ENCODE data around the gene ANKRD44. TPM values are rescaled to one million over a fixed set of nuclear protein-coding genes. Genes with fewer than 3 reads are reported as not detected.

Gene ANKRD44
- total RNA-seq, 1 experiment from 2014 or later = 7.8 TPM

- in situ Hi-C loops (cut with HindIII; ENCODE audit: low pct_unique_long_range_greater_than_20kb, low sequenced_read_pairs) = no loop called here
- ATAC-seq (no peak), DNase-seq (ENCODE audit: low read depth, low spot score) (no peak)
- H3K4me3 ChIP-seq (ENCODE audit: low read depth in 2 of 2, low read length in 2 of 2) = no peak overlapping the region
- H3K9me3 ChIP-seq (ENCODE audit: control insufficient read depth, insufficient read depth, low read depth, low read length) = no peaks in the 10 kb centered on the region
- no TSS peak for BruUV-seq (replicated peaks)
- no peaks in the 10 kb centered on the region for H3K36me3 ChIP-seq (ENCODE audit: control insufficient read depth, insufficient read depth, low read length)
- no peaks in the 10 kb centered on the region for H3K4me1 ChIP-seq (ENCODE audit: control insufficient read depth, insufficient read depth, low read length)
- ChIA-PET CTCF (no interaction called here), POLR2A (no interaction called here)
- TF ChIP-seq POLR2AphosphoS5 (IDR thresholded peaks at IDR 0.05; ENCODE audit: low read depth, low read length) = no peak
- TF ChIP-seq CTCF (IDR thresholded peaks at IDR 0.05) = no peak
- TF ChIP-seq SIN3A (IDR thresholded peaks at IDR 0.05; ENCODE audit: borderline replicate concordance, insufficient read depth, low read depth, low read length) = no peak
- TF ChIP-seq TCF7L2 (IDR thresholded peaks at IDR 0.05; ENCODE audit: low read depth, low read length) = no peak
- TF ChIP-seq, protein P1, sequence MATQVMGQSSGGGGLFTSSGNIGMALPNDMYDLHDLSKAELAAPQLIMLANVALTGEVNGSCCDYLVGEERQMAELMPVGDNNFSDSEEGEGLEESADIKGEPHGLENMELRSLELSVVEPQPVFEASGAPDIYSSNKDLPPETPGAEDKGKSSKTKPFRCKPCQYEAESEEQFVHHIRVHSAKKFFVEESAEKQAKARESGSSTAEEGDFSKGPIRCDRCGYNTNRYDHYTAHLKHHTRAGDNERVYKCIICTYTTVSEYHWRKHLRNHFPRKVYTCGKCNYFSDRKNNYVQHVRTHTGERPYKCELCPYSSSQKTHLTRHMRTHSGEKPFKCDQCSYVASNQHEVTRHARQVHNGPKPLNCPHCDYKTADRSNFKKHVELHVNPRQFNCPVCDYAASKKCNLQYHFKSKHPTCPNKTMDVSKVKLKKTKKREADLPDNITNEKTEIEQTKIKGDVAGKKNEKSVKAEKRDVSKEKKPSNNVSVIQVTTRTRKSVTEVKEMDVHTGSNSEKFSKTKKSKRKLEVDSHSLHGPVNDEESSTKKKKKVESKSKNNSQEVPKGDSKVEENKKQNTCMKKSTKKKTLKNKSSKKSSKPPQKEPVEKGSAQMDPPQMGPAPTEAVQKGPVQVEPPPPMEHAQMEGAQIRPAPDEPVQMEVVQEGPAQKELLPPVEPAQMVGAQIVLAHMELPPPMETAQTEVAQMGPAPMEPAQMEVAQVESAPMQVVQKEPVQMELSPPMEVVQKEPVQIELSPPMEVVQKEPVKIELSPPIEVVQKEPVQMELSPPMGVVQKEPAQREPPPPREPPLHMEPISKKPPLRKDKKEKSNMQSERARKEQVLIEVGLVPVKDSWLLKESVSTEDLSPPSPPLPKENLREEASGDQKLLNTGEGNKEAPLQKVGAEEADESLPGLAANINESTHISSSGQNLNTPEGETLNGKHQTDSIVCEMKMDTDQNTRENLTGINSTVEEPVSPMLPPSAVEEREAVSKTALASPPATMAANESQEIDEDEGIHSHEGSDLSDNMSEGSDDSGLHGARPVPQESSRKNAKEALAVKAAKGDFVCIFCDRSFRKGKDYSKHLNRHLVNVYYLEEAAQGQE (IDR thresholded peaks at IDR 0.05; ENCODE audit: insufficient read depth in 1 of 2, low read depth in 2 of 2, low read length in 1 of 2) = no peak
- no peaks in the 10 kb centered on the region for H3K27me3 ChIP-seq (ENCODE audit: control insufficient read depth, insufficient read depth, low read length)
- no peak overlapping the region for H3K27ac ChIP-seq (ENCODE audit: low read length)
- intact Hi-C loops (cut with micrococcal nuclease; ENCODE audit: unreplicated experiment) = no loop called here
These were observed 348.3 kb downstream of the ANKRD44 start for GRCh38 chr2:196962325-196962724.

DNA sequence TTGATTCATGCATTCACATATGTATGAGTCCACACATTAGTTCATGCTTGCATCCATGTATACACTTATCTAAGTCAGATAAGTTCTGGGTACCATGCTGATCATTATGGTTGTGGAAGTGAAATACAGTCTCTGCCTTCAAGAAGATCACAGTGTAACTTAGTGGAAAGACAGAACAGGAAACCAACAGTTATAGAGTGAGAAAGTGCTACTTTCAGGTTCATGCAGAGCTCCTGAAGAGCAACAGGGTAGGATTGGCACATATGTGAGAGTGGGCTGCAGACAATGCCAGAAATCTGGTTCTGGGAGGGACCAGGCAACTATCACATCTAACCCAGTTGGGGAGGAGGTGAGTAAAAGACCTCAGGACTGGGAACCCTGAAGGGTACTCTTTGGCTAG is 348.7 kb downstream of the ANKRD44 start:
- intact Hi-C loops (cut with micrococcal nuclease; ENCODE audit: unreplicated experiment) = no loop called here
- H3K27ac ChIP-seq (ENCODE audit: low read length) = no peak overlapping the region
- H3K9me3 ChIP-seq (ENCODE audit: control insufficient read depth, insufficient read depth, low read depth, low read length) = no peaks in the 10 kb centered on the region
- ChIA-PET CTCF (no interaction called here), POLR2A (no interaction called here)
- H3K36me3 ChIP-seq (ENCODE audit: control insufficient read depth, insufficient read depth, low read length) = no peaks in the 10 kb centered on the region
- in situ Hi-C loops (cut with HindIII; ENCODE audit: low pct_unique_long_range_greater_than_20kb, low sequenced_read_pairs) = no loop called here
- no peak for DNase-seq (ENCODE audit: low read depth, low spot score)
- ATAC-seq = no peak
- H3K4me3 ChIP-seq (ENCODE audit: low read depth in 2 of 2, low read length in 2 of 2) = no peak overlapping the region
- TF ChIP-seq CTCF (IDR thresholded peaks at IDR 0.05) (no peak), SIN3A (IDR thresholded peaks at IDR 0.05; ENCODE audit: borderline replicate concordance, insufficient read depth, low read depth, low read length) (no peak), POLR2AphosphoS5 (IDR thresholded peaks at IDR 0.05; ENCODE audit: low read depth, low read length) (no peak), TCF7L2 (IDR thresholded peaks at IDR 0.05; ENCODE audit: low read depth, low read length) (no peak)
- TF ChIP-seq, protein P1 (IDR thresholded peaks at IDR 0.05; ENCODE audit: insufficient read depth in 1 of 2, low read depth in 2 of 2, low read length in 1 of 2) = no peak
- no peaks in the 10 kb centered on the region for H3K4me1 ChIP-seq (ENCODE audit: control insufficient read depth, insufficient read depth, low read length)
- no peaks in the 10 kb centered on the region for H3K27me3 ChIP-seq (ENCODE audit: control insufficient read depth, insufficient read depth, low read length)
- no TSS peak for BruUV-seq (replicated peaks)
